NCI-H2171 (cell line): ENCODE results near the gene CTXN1.
A peak's percentile ranks its signal among the peaks of the same experiment; 100 is the strongest.
"Not testable (repeated sequence)": the region's sequence is repeated elsewhere in the genome, so short reads cannot be mapped to it uniquely, and the experiment has no call there.

Source experiments
- DNase-seq: peaks from one replicate; lab custom pipeline; 2025; lab: John Stamatoyannopoulos, UW

The CTXN1 gene

DNA sequence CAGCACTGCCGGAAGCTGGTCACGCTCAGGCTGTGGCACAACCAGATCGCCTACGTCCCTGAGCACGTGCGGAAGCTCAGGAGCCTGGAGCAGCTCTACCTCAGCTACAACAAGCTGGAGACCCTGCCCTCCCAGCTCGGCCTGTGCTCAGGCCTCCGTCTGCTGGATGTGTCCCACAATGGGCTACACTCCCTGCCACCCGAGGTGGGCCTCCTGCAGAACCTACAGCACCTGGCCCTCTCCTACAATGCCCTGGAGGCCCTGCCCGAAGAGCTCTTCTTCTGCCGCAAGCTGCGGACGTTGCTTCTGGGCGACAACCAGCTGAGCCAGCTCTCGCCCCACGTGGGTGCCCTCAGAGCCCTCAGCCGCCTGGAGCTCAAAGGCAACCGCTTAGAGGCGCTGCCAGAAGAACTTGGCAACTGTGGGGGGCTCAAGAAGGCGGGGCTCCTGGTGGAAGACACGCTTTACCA lies 25.5 kb downstream of the CTXN1 start:
- no peak for DNase-seq

- no peak for DNase-seq
Observed at GRCh38 chr19:7899751-7900378, 26.1 kb downstream of the CTXN1 start.

GRCh38 chr19:7898967-7899366 lies 27.0 kb downstream of the CTXN1 start:
- no peak for DNase-seq

DNA sequence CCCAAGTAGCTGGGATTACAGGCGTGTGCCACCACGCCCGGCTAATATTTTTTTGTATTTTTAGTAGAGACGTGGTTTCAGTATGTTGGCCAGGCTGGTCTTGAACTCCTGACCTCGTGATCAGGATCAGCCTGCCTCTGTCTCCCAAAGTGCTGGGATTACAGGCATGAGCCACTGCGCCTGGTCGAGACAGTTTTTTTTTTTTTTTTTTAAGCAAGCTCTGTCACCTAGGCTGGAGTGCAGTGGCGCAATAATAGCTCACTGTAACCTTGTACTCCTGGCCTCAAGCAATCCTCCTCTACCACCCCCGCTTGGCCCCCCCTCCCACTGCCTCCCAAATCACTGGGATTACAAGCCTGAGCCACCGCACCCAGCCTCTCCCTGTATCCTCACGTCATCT lies 28.6 kb downstream of the CTXN1 start:
- DNase-seq = no peak

- no peak for DNase-seq
Observed at GRCh38 chr19:7895565-7895964, 30.4 kb downstream of the CTXN1 start.

DNA sequence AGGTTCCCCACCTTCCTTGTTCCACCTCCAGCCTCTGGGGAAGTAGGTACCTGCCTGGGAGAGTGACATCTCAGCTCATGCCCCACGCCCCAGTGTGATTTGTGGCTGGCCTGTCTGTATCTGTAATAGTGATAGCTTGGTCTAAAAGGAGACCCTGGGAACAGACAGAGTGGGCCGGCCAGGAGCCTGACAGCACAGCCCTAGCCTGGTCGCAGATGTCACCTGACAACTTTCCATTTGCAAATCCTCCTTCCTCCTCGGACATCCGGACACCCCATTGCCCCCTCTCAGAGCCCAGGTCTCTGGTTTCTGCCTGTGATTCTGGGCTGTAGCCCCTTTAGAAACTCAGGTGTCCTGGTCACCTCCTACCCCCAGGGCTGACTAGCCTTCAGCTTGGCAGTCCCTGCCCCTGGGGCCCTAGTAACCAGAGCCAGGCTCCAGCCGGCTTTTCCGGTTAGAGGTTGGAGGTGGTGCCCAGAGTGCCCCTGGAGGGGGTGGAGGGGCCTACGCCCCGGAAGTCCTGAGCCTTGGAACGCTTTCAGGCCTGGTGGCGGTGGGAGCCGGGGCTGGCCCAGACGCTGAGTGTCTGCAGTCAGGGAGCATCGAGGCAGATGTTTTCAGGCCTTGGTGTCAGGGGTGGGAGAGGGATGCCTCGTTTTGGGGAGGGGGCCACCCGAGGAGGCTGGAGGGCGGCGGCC lies 31.2 kb downstream of the CTXN1 start:
- no peak for DNase-seq

- DNase-seq = not testable (repeated sequence)
Observed at GRCh38 chr19:7893362-7894101, 32.4 kb downstream of the CTXN1 start.

DNA sequence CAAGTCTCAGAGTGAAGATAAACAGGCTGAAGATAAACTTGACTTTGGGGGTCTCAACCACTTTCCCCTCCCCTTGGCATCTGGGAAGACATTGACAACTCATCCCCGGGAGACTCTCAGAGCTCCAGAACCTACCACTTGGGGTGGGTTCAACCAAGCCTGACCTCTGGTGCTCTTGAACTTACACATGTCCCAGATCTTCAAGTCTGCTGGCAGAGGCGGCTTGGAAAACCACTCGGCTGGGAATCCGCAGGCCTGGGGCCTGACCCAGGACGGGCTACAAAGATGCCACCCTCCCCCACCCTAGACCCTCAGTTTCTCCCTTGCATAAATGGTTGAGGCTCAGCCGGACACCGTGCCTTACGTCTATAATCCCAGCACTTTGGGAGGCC lies 37.1 kb downstream of the CTXN1 start:
- no peak for DNase-seq

DNA sequence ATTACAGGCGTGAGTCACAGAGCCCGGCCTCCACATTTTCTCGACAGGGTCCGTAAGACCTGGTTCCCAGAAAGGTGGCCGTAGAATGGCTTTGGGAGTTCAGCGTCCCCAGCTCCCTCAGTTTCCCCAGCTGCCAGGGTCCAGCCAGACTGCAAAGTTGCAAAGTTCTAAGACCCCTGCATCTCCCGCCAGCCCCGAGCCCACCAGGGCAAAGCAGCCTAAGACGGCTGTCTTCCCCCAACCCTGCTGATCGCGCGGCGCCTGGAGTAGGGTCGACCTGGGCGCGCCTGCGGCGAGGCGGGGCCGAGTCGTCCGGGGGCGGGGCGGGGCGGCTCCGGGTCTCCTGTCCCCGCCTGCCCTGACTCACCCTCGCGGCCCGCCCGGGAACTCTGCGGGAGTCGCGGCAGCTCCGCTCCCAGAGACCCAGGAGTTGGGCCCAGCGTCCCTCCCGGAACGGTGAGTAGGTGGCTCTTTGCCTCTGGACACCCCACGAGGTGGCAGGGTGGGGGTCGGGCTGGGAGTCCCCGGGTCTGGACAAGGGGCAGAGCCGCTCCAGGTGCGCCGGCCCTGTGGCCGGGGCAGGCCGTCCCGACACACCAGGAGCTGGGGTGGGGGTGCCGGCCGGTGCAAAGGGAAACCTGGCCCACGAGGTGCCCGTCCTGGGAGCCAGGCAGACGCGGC lies 37.6 kb downstream of the CTXN1 start, which contains the start of gene LRRC8E:
Gene LRRC8E, plus strand, starts transcription at position 366 of the 681 bp plus-strand sequence. CDS start 7,094 bp downstream, outside the sequence.
- DNase-seq = no peak

DNA sequence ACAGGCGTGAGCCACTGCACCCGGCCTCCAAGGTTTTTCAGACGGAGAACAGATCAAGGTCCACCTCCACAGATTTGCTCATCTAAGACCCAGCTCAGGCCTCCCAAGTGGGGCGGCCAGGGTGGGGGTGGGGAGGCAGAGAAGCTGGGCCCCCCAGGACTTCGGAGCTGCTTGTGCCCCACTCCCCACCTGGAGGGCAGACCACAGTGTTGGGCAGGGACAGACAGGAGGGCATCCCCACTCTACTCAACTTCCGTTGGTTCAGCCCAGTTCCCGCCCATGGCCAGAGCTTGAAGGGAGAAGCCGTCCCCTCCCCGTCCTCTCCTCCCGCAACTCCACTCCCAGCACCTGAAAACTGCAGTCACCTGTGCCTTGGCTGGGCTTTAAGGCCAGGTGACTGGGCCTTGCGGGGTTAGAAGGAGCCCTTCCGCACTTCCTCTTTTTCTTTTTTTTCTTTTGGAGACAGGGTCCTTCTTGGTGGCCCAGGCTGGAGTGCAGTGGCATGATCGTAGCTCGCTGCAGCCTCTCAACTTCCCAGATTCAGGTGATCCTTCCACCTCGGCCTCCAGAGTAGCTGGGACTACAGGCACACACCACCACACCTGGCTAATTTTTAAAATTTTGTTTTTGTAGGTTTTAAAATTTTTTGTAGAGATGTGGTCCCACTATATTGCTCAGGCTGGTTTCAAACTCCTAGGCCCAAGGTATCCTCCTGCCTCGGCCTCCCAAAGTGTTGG lies 38.4 kb downstream of the CTXN1 start:
- no peak for DNase-seq

DNA sequence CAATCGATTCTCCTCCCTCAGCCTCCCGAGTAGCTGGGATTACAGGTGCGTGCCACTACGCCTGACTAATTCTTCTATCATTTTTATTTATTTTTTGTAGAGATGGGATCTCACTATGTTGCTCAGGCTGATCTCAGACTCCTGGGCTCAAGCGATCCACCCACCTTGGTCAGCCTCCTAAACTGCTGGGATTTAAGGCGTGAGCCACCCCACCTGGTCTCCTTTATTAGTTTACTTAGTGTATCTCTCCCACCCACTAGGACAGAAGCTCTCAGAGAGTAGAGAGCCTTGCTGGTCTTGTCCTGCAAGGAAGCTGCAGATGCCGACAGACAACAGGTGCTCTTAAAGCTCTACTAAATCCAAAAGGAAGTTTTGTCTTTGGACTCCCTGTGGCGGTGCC lies 40.1 kb downstream of the CTXN1 start:
- no peak for DNase-seq

- no peak for DNase-seq
Observed at GRCh38 chr19:7883796-7884570, 42.0 kb downstream of the CTXN1 start.

- no peak for DNase-seq
Observed at GRCh38 chr19:7883105-7883504, 42.8 kb downstream of the CTXN1 start.

GRCh38 chr19:7881910-7882309 lies 44.0 kb downstream of the CTXN1 start:
- DNase-seq = no peak

GRCh38 chr19:7879836-7880235 lies 46.1 kb downstream of the CTXN1 start:
- DNase-seq = peak; percentile 47

GRCh38 chr19:7879111-7879807 lies 46.7 kb downstream of the CTXN1 start:
- DNase-seq = no peak

DNA sequence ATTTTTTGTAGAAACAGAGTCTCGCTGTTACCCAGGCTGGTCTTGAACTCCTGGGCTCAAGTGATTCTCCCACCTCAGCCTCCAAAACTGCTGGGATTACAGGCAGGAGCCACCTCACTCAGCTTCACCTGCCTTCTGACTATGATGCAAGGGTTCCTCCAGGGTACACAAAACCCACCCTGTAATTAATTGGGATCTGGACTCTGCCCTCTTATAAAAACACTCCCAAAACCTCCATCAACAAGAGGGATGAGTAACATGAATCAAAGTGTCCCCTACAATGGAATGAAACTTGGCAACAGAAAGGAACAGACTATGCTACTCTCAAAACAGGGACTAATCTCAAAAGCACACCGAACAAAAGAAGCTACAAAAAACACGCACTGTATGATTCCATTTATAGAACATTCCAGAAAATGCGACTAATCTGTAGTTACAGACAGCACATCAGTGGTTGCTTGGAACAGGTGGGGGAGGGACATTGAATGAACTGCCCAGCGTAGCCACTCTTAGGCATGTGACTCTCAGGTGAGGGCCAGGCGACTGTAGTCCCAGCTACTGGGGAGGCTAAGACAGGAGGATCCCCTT lies 48.6 kb downstream of the CTXN1 start:
- DNase-seq = no peak

GRCh38 chr19:7874897-7875273 lies 51.0 kb downstream of the CTXN1 start:
- DNase-seq = no peak
